Activated T-cell treated with anti-CD3 and anti-CD28 coated beads, Interleukin-2, amount 50 U/mL, for 48 hours (primary cell): ENCODE results near the gene SMCO3.
A peak's percentile ranks its signal among the peaks of the same experiment; 100 is the strongest.

Experiments
- DNase-seq, 2 experiments: peaks; one replicate each; pipeline ENCODE4 v3.0.0-alpha.2; 2020

SMCO3 gene

DNA sequence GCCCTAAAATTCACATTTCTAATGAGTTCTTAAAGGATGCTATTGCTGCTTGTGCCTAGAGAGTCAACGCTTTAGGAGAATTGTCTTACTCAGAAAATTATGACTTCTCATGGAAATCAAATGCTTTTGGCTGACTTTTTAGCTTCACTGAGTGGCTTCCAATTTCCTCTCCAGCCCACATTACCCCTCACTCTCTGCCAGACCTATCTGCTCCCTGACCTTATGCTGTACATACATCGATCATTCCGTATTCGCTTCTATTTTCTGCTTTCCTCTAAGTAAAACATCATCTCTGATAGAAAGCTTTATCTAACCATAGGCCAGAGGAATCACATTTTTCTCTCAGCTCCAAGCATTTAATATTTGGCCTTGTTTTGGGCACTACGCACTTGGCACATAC lies 12.5 kb upstream of the SMCO3 start:
- DNase-seq: no peak

DNA sequence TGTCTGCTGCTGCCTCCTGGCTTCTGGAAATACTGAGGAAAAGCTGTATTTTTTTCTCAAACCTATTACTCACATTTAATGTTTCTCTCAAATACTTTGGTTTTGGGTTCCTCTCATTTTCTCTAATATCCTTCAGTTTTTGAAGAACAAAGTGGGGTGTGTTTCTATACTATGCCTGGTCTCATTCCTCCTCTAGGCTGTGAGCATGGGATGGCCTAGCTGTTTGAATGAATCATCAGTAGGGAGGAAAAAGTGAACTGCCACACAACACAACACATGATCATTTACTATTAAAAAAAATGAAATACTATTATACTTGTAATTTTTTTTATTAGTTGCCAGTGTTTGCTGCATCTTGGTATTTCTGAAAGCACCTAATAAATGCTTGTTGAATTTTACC lies 11.3 kb upstream of the SMCO3 start:
- DNase-seq: no peak

DNA sequence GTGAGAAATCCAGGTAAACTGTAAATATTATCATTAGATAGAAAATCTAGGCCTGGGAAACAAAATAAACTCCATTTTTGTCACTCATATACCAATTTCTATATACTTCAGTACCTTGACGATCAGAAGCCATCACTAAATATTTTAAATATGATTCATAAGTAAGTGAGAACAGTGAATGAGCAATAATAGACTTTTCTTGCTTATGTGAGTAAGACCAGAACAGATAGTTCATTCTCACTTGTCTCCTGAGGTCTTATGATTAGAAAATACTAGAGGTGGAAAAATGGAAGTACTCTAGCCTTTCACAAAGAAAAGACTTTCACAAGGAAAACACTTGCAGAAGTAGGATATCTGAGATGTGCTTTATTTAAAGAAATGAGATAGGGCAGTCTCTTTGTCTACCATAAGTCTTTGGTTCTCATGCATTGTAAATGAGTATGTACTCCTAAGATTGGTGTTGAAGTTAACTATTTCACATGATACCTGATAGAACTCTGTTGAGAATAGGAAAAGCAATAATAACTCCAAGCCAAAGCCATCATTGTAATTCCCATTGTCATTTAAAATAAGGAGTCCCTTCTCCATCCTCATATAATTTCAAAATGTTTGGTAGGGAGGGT lies 10.1 kb upstream of the SMCO3 start:
- DNase-seq: no peak

DNA sequence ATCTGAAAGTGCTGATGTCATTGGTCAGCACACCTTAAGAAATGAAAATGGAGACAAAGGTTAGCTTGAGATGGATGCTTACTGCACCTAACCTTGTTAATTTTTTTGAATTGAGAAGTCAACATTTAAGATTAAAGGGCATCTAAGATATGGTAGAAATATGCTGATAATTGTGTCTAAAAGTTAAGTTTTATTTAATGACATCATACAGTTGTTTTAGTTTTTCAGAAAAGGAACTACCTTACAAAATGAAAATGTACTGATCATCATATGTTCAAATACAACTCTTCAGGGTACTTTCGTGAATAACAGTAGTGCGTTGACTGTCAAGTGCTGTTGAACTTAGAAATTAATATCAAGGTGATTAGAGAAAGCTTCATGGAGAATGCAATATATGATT lies 2.5 kb downstream of the SMCO3 start:
- no peak for DNase-seq

DNA sequence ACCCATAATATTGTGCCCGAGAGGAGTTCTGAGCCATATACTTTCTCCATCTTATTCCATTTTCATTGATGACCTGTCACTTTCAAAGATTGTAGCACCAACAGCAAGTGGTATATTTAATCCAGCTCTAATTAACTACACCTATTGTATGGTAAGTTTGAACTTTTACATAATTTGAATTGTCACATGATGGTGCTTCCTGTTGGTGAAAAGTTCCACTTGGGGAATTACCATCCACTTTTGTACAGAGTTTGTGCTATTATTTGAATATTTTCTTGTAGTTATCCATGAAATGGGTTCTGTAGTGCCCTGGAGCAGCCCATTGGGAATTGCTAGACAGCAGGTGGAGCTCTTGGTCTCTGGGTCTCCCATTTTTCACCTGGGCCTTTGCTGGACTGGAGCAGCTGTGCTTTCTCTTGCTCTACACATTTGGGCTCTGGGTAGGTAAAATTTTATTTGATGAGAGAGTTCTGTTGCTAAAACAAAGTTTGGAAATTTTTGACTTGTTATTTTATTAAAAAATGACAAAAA lies 3.0 kb downstream of the SMCO3 start:
- no peak for DNase-seq

DNA sequence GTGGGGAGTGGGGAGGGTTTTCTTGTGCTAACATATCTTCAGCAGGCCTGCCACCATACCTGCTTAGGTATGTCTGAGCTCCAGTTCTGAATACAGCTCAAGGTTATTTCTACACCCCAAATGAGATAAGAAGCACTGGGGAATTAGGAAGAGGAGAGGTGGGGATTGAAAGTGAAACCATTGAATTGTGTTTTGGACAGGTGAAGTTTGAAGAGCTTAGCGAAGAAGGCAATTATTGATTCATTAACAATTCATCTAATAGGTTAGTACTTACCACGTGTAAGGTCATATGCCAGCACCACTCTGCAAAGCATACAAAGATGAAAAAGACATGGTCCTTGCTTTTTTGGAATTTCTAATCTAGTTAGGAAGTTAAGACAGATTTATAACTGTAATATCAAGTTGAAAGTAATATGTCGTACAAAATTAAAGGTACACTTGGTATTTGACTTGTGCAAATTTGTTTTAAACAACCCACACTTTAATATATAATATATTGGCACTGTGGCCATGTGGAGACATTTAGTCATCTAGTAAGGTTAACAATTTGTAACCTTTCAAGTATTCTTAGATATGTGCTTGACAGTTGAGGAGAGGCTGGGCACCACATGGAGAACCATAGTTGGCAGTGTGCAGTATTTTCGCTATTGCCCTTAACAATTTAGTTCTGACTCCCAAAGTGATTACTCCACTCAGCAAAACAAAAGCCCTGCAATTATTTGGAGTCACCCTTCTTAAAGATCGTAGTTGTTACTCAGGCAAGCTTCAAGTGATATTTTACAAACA lies 3.6 kb downstream of the SMCO3 start:
- DNase-seq: no peak

DNA sequence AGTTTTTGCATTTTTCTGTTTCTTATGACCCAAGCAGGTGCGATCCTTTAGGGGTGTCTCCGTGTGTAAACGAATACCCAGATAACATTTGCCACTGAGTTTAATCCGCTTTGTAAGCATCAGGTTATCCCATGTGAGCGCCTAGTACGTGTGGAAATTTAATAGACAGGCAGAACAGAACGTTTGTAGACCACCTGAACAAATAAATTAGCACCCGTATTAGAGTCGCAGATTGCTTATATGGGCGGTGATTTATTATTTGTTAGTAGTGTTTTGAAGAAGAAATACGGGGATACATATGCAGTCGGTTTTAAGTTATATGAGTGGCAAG lies 10.2 kb downstream of the SMCO3 start:
- no peak for DNase-seq

DNA sequence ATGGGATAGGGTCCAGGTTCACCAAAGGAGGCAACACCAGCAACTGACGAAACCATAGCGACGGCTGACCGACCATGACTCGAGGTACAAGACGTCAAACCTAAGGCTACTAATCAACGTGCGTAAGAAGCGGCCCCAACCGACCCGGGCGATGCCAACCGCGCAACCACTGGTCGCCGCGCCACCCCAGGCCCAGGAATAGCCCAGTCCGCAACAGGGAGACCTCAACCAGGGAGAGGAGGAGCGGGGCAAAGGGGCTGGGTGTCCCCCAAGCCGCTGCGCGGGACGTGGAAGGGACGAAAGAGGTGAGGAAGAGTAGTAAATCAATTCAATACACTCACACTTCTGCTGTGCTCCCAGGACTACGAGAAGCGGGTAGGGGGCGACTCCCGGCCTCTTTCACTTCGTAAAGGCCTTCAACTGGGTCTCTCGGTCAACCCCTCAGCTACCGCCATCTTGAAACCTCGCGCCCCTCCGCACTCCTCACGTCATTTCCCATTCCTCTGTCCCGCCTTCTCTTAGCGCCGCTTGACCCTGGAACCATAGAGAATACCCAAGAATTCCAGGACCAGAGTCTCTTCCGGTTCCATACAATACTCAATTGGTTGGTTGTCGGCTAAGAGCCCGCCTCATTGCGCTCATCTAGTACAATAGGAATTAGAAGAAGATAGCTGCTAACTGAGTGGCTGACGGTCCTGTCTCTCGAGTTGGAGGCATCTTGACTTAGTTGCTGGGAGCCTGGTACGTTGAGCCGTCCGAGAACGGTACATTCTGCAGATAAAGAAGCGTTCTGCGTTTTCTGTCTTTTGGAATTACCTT lies 10.8 kb downstream of the SMCO3 start, which contains the start of the genes C12orf60 and WBP11:
TSS of gene C12orf60 (plus strand) at position 660 of the 819 bp plus-strand sequence. CDS start 19,266 bp downstream, outside the sequence.
TSS of gene WBP11 (minus strand) at position 468 of the 819 bp plus-strand sequence. CDS start 2,095 bp downstream, outside the sequence.
- peak; percentile 86 to 88 for DNase-seq

DNA sequence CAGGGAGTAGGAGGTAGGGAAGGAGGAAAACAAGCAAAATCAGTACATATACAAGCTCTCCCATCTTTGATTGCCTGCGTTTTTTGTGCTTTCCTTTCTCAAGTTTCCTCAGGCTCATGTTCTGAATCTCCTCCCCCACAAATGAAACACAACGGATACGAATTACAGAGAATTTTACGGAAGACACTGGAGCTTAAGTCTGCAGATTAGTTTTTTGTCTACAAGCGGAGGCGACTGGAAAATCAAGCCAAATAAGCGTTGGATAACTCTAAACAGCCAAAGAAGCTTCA lies 11.3 kb downstream of the SMCO3 start:
- no peak for DNase-seq

DNA sequence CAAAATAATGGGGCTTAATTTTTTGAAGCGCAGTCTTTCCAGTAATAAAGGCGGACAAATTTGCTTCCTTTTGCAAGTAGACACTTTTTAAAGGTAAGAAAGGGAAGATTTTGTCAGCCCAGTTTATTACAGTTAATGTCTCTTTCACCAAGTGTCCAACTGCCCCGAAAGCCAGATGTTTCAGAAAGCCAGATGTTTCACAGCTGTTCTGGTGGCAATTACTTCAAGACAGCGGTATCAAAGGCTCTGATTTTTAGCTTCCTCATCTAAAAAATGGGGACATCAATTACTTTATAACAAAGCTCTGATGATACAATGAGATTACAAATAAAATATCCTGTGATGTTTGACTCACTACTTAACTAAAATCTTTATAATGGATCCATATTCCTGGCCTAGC lies 11.7 kb downstream of the SMCO3 start:
- DNase-seq: no peak

DNA sequence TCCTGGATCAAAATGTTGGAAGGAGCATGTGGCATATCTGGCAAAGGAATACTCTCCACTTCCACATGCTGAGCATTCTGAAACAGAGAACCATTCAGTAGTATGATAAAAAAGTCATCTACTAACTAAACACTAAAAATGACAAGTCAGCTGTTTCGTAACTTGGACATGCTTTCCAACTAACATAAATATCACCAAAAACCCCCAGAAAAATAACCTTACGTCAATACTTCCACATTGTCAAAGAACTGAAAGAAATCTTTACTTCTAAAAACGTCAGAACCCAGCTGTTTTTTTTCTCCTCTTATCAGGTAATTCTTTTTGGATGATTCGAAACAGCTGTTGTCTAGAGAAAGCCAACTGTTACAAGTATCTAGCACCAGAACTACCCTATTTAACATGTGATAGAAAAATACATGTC lies 18.9 kb downstream of the SMCO3 start:
- no peak for DNase-seq

DNA sequence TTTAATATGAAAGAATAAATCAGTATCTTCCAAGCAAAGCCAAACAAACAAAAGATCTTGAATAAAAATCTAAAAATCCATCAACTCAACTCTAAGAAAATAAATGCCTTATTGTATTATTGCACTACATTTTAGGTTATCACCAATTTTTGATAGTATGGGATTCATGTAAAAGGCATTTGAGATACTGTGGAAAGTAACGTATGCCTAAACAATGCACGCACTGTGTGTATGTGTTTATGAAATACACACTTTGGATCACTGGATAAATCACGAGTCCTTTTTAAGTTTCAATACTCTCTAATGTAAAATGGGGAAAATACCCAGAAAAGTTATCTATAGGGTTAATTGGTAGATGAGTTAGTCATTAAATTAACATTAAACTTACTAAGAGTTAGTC lies 28.4 kb downstream of the SMCO3 start:
- no peak for DNase-seq

DNA sequence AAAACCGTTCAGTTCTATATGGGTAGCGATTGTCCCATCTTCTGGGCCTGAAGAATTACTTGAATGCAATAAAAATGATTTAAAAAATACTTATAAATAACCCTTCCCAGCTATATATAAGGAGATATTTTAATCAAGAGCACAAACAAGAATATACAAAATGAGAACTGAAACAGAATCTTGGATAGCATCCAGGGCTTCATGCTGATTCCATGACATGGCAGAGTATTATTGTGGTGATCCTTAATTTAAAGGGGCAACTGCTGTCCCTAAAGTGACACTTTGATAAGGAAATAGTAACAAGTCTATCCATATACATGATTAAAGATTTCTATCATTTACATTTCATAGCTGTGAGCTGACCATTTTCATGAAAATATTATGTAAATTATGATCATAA lies 29.5 kb downstream of the SMCO3 start:
- no peak for DNase-seq

DNA sequence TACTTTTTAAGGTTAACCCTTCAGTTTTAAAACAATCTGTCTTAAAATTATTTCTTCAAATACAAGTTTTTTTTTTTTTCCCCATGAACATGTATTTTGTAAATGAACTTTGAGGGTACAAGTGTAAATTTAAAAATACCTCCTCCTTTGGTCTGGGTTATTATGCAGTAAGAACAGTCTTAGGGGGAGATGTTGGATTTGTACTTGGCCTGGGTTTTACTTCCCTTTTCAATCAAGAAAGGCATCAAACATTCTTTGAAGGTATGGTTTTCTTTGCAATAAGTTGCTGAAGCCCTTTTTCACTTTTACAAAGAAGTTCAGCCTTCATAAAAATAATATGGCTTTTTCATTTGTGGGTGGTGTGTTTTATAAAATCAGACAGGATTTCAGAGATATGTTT lies 31.2 kb downstream of the SMCO3 start:
- DNase-seq: no peak

DNA sequence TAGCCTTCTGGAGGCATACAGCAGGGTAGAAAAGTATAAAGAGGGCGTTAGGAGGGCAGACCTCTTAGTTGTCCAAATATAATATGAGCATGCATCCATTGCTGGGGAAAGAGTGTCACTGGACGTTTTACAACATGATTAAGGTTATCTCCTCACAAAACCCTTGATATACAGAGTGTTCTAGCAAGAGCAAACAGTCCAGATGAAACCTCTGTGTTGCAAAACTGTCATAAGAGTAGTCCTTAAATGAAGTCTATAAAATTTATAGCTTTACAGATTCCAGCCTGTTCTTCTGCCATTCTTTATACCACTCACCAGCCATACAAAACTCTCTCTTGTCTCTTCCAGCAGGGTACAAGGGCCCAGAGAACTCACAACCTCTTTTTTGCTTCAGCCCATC lies 32.4 kb downstream of the SMCO3 start:
- no peak for DNase-seq

DNA sequence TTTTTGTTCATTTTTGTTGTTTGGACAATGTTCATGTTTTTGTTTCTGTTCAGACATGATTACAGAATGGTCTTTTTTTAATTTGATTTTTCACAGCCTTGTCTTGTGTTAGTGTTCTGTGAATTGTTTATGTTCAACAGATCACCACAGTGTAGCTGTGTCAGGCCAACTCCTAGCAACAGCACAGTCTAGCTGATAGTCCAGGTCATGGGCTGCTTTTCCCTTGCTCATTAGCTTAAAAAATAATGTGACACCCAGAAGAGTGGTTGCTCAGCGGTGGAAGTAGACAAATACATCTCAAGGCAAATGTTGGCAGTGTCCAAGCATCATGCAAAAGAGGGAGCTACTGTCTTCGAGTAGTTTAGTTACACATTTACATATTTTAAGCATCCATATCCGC lies 33.1 kb downstream of the SMCO3 start:
- no peak for DNase-seq

DNA sequence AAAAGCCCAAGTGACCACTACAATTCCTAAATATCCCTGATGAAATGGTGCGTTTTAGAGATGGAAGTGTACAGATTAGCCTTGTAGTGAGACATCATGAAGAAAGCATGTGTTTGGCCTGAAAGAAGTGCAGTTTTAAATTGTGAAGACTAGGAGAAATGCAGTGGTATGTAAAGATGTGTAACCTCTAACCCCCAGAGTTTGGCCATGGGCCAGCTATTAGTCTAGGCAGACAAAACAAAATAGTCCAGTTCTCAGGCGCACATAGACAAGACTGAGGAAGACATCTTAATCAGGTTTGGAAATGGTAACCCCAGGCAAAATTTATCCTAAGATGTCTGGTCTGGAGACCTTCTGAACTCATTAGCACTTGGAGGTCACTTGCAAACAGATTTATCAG lies 34.1 kb downstream of the SMCO3 start:
- no peak for DNase-seq

DNA sequence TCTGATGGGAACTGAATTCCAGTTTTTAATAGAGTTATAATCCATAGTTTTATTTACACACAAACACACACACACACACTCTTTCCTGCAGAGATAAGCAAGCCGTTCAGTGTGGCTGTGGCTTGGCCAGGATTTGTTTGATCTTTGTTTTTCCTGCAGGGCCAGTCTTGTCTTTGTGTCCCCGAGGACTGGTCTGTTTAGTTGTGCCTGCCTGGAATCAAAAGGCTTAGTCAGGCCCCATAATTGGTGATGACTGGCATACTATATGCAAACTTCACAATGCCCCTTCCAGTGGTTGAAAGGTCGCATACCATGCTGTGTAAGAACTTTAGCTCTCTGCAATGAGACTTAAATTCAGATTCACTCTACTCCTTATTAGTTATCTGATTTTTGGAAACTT lies 36.7 kb downstream of the SMCO3 start:
- no peak for DNase-seq

DNA sequence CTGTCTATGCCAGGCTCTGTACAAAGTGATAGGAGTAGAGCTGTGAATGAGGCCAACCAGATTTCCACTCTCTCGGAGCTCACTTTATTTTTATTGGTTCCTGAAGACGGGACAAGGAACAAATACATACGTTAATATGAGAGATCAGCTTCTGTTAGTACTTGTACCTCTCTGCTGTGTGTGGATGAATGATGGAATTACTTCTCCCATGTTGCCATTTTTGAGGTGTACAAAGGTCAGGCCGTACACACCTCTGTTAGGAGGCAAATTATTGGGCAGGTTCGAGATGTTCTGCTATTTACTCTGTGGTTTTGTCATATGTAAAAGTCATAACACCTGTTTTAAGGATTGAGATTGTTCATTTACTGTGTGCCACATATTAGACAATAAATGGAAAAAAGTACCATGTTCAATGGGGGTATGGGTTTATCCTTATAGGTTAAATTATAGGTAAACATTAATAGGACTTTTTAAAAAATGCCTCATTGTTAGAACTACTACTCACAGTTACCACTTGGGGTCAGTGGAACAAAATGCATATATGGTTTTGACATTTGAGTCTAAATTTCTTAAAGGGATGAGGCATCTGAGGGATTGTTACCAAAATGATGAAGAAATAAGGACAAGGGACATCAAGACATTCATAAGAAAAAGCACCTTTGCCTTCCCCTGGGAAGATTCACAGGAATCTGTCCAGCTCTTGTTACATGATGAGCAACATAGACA lies 37.6 kb downstream of the SMCO3 start:
- DNase-seq: no peak

DNA sequence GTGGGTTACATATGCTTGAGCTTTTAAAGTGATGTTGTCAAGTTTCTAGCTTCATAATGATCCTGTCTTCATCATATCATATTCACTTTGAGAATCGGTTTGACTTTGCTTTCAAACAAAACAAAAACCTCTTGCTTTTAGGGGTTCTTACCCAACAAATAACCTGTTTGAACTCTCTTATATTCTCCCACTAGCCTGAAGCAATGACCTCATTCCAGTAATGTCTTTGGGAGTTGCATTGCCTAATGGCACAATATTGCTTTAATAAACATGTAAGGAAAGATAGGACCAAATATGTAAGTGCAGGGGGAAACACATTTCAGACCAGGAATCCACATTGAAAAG lies 38.4 kb downstream of the SMCO3 start:
- DNase-seq: no peak

DNA sequence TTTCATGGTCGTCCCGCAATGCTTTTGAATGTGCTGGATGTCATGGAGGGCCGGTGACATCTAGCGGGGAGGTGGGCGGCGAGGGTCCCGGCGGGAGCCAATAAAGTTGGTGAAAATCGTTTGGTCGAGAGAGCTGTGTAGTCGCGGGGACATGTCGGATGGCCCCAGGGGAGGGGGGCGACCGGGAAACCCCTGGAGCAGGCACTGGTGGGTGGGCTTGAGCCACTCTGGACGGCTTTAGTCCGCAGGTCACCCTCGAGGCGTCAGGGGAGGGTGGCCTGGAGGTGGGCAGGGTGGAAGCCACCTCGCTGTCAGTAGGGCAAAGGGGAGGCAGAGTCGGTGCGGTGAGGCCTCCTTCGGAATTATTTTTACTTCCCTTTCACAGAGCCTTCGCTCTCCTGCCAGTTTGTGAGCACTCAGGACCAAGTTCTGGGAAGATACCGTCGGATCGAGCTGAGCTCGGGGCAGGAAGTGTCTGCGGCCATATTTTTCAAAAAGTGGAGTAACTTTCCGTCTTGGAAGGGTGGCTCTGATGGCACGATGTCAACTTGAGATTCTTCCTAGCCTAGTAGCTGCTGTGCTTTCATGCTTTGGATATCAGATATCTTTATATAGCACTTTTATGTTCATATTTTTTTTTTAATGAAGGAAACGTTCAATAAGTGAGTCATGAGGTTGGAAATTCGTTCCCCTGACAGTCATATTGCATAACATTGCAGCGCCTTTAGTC lies 38.9 kb downstream of the SMCO3 start:
- peak; percentile 57 to 58 for DNase-seq
